B cell (primary cell): ENCODE measurements around the gene RMDN2. TPM values are rescaled to one million over a fixed set of nuclear protein-coding genes. Genes with fewer than 3 reads are reported as not detected.
A peak's percentile ranks its signal among the peaks of the same experiment; 100 is the strongest.

Experiments used
- ATAC-seq: fragments of 200-7000 bp; cut with Tn5 transposase; one replicate; pipeline ENCODE4 v1.10.0; 2021; ENCODE audit warnings: low read depth, mild to moderate bottlenecking, moderate number of reproducible peaks, moderate library complexity
- CTCF ChIA-PET: fragments of 350-600 bp; sonication (Branson Sonifier 250); formaldehyde crosslinking; loops from one replicate; lab custom pipeline; 2021; ENCODE audit warnings: antibody characterized with exemption, inconsistent platforms; lab: Charles Lee
- POLR2A ChIA-PET: fragments of 350-600 bp; sonication (Branson Sonifier 250); formaldehyde crosslinking; loops from one replicate; lab custom pipeline; 2021; ENCODE audit warnings: antibody characterized with exemption; lab: Charles Lee
- DNase-seq: peaks from one replicate; pipeline ENCODE4 v3.0.0; 2013
- H2AFZ ChIP-seq: 2 replicates; pipeline ENCODE4 v1.6.1; 2012; ENCODE audit warnings: mild to moderate bottlenecking, low read depth, low read length; ENCODE audit not compliant: insufficient read depth, poor library complexity, severe bottlenecking
- H3K27ac ChIP-seq, 2 donors: 1 replicate in 1 of 2; 2 replicates in 1 of 2; pipeline ENCODE4 v1.5.1; 2012 to 2013; ENCODE audit warnings: low read length in 2 of 2, mild to moderate bottlenecking in 2 of 2, moderate library complexity in 1 of 2
- H3K27me3 ChIP-seq, 4 experiments: fragments of 200-600 bp in 1 of 4; sonication (generic) in 1 of 4; replicated peaks in 1 of 4; 1 replicate in 2 of 4; 2 replicates in 2 of 4; pipeline versions ENCODE4 v1.6.1 to v1.7.0; 2013 to 2016; ENCODE audit warnings: low read length in 3 of 4, mild to moderate bottlenecking in 2 of 4, mixed read lengths in 1 of 4, moderate library complexity in 1 of 4; ENCODE audit not compliant: insufficient read depth in 4 of 4, control insufficient read depth in 3 of 4; ENCODE audit errors: control extremely low read depth in 1 of 4
- H3K36me3 ChIP-seq, 2 experiments: replicated peaks in 1 of 2; 1 replicate in 1 of 2; 2 replicates in 1 of 2; pipeline versions ENCODE4 v1.6.1 to v1.7.1; 2013; ENCODE audit warnings: low read length in 1 of 2; ENCODE audit not compliant: insufficient read depth in 2 of 2, control insufficient read depth in 1 of 2; ENCODE audit errors: control extremely low read depth in 1 of 2, extremely low read depth in 1 of 2
- H3K4me1 ChIP-seq, 2 donors: fragments of 200-600 bp in 1 of 2; sonication (generic) in 1 of 2; 1 replicate in 1 of 2; 2 replicates in 1 of 2; pipeline versions ENCODE4 v1.5.1 to v1.6.1; 2013 to 2017; ENCODE audit warnings: low read length in 2 of 2; ENCODE audit not compliant: control insufficient read depth in 2 of 2, insufficient read depth in 2 of 2
- H3K4me2 ChIP-seq: replicated peaks from 2 replicates; pipeline ENCODE3; 2012; ENCODE audit warnings: mild to moderate bottlenecking, low read depth, low read length; ENCODE audit not compliant: poor library complexity, severe bottlenecking
- H3K4me3 ChIP-seq, 5 experiments: fragments of 200-600 bp in 1 of 5; sonication (generic) in 1 of 5; 1 replicate in 3 of 5; 2 replicates in 2 of 5; pipeline versions ENCODE4 v1.5.1 to v1.7.0; 2011 to 2016; ENCODE audit warnings: low read length in 4 of 5, mild to moderate bottlenecking in 4 of 5, low read depth in 2 of 5, control low read depth in 1 of 5, moderate library complexity in 1 of 5; ENCODE audit not compliant: insufficient read depth in 1 of 5; ENCODE audit errors: control extremely low read depth in 1 of 5, extremely low read depth in 1 of 5
- H3K79me2 ChIP-seq: fragments of 200-600 bp; sonication (generic); one replicate; pipeline ENCODE4 v1.6.0; 2016; ENCODE audit warnings: low read length; ENCODE audit not compliant: control insufficient read depth, insufficient read depth
- H3K9ac ChIP-seq: fragments of 200-600 bp; sonication (generic); 2 replicates; pipeline ENCODE4 v1.6.1; 2017; ENCODE audit warnings: mild to moderate bottlenecking, low read length, moderate library complexity
- H3K9me3 ChIP-seq, 3 donors: one replicate each; pipeline versions ENCODE4 v1.6.1 to v1.7.1; 2013; ENCODE audit warnings: low read length in 2 of 3; ENCODE audit not compliant: control insufficient read depth in 2 of 3, insufficient read depth in 1 of 3; ENCODE audit errors: control extremely low read depth in 1 of 3
- H4K20me1 ChIP-seq: 2 replicates; pipeline ENCODE4 v1.6.0; 2012; ENCODE audit warnings: mild to moderate bottlenecking, low read length; ENCODE audit not compliant: insufficient read depth, control insufficient read depth, poor library complexity, severe bottlenecking
- H3K27ac Mint-ChIP-seq: one replicate; pipeline ENCODE4 v1.8.0; 2021; ENCODE audit warnings: mixed read lengths
- H3K27me3 Mint-ChIP-seq: one replicate; pipeline ENCODE4 v1.8.0; 2021; ENCODE audit warnings: mixed read lengths
- H3K4me1 Mint-ChIP-seq: one replicate; pipeline ENCODE4 v1.8.0; 2021; ENCODE audit warnings: mixed read lengths
- H3K4me3 Mint-ChIP-seq: one replicate; pipeline ENCODE4 v1.8.0; 2021; ENCODE audit warnings: mixed read lengths
- H3K9me3 Mint-ChIP-seq: one replicate; pipeline ENCODE4 v1.8.0; 2022; ENCODE audit warnings: mixed read lengths; ENCODE audit not compliant: insufficient read depth
- CTCF ChIP-seq: fragments of 200-600 bp; IDR thresholded peaks from one replicate; pipeline ENCODE4 v1.8.0; 2022; ENCODE audit warnings: antibody characterized with exemption, mild to moderate bottlenecking
- EZH2 ChIP-seq: IDR thresholded peaks from 2 replicates; pipeline ENCODE4 v1.6.1; 2012; ENCODE audit warnings: borderline replicate concordance, low read depth, mild to moderate bottlenecking, moderate library complexity, low read length; ENCODE audit not compliant: insufficient read depth, poor library complexity, severe bottlenecking
- WGBS: methylation state at CpG from one replicate; pipeline ENCODE4 v1.1.5; 2013; ENCODE audit warnings: missing lambda C conversion rate; ENCODE audit not compliant: insufficient coverage; 5-methylcytosine and 5-hydroxymethylcytosine counted together
- intact Hi-C: fragments of 100-400 bp; cut with micrococcal nuclease; formaldehyde crosslinking; loops from one replicate; pipeline ENCODE4 v1.10.0; 2022
- polyA plus RNA-seq: library from polyadenylated mRNA; depleted of rRNA; stranded (reverse); fragments of >200 nt; gene quantifications from 2 replicates; pipeline ENCODE4 v1.2.3, GENCODE V29; 2012
- total RNA-seq, 2 donors: library from RNA; stranded (reverse); fragments of 120-200 nt in 1 of 2; gene quantifications; 1 replicate in 1 of 2; 2 replicates in 1 of 2; pipeline versions ENCODE4 v1.2.3 to v1.2.4, GENCODE V29; 2013 to 2022

RMDN2 gene
- total and polyA plus RNA-seq, 2 donors (not counting 1 experiment from before 2014, with no cell fraction given): 6.4 to 6.6 TPM

- CTCF ChIA-PET: no interaction called here
- no peak for DNase-seq
- H3K27me3 ChIP-seq: peaks cover 0 to 28% (median 19%) of the 10 kb centered on the region in 4 experiments
Measured at GRCh38 chr2:38037325-38037724, 112.2 kb downstream of the RMDN2 start.

More at GRCh38 chr2:38037325-38037724, 112.2 kb downstream of the RMDN2 start:
- H3K9me3 Mint-ChIP-seq: no peaks in the 10 kb centered on the region
- Histone ChIP-seq H3K4me3 (no peak overlapping the region), H3K36me3 (no peaks in the 10 kb centered on the region), H3K27ac (no peak overlapping the region), H2AFZ (no peak overlapping the region), H4K20me1 (no peaks in the 10 kb centered on the region), H3K4me2 (no peak overlapping the region), H3K9me3 (no peaks in the 10 kb centered on the region), H3K79me2 (no peaks in the 10 kb centered on the region), H3K9ac (peak overlapping the region; percentile 37), H3K4me1 (peaks cover 11 to 15% of the 10 kb centered on the region in 2 donors)
- POLR2A ChIA-PET: no interaction called here
- no peak for TF ChIP-seq EZH2
- TF ChIP-seq CTCF: no peak
- peaks cover 15% of the 10 kb centered on the region for H3K4me1 Mint-ChIP-seq
- peaks cover 43% of the 10 kb centered on the region for H3K27me3 Mint-ChIP-seq
- intact Hi-C loops: no loop called here
- no peak overlapping the region for H3K27ac Mint-ChIP-seq
- peak overlapping the region; percentile 80 for H3K4me3 Mint-ChIP-seq
- no peak for ATAC-seq
- WGBS: no CpG with 5 or more reads among the region's 4 CpGs
